Smooth muscle cell (in vitro differentiated cells): ENCODE data around the gene TRPM2. TPM values are rescaled to one million over a fixed set of nuclear protein-coding genes. Genes with fewer than 3 reads are reported as not detected.

Experiments used
- DNase-seq: peaks from one replicate; lab custom pipeline; 2025; ENCODE audit not compliant: unreplicated experiment; lab: John Stamatoyannopoulos, UW
- H2AFZ ChIP-seq: fragments of 200-600 bp; sonication (generic); 2 replicates; pipeline ENCODE4 v1.6.0; 2016; ENCODE audit warnings: antibody characterized with exemption, low read depth, mild to moderate bottlenecking
- H3F3A ChIP-seq: fragments of 200-600 bp; sonication (generic); 2 replicates; pipeline ENCODE4 v1.6.0; 2017; ENCODE audit warnings: antibody characterized with exemption, low read depth
- H3K27ac ChIP-seq: fragments of 200-600 bp; sonication (generic); 2 replicates; pipeline ENCODE4 v1.5.1; 2016; ENCODE audit warnings: low read depth, mild to moderate bottlenecking
- H3K27me3 ChIP-seq: fragments of 200-600 bp; sonication (generic); 2 replicates; pipeline ENCODE4 v1.6.1; 2016; ENCODE audit warnings: low read depth, mild to moderate bottlenecking
- H3K36me3 ChIP-seq: fragments of 200-600 bp; sonication (generic); 2 replicates; pipeline ENCODE4 v1.5.1; 2016; ENCODE audit warnings: low read depth
- H3K4me1 ChIP-seq: fragments of 200-600 bp; sonication (generic); 2 replicates; pipeline ENCODE4 v1.5.1; 2016; ENCODE audit warnings: low read depth
- H3K4me2 ChIP-seq: fragments of 200-600 bp; sonication (generic); 2 replicates; pipeline ENCODE4 v1.6.0; 2016; ENCODE audit warnings: mild to moderate bottlenecking
- H3K4me3 ChIP-seq: fragments of 200-600 bp; sonication (generic); 2 replicates; pipeline ENCODE4 v1.5.1; 2016; ENCODE audit warnings: mild to moderate bottlenecking
- H3K79me2 ChIP-seq: fragments of 200-600 bp; sonication (generic); 2 replicates; pipeline ENCODE4 v1.6.0; 2016; ENCODE audit warnings: low read depth, mild to moderate bottlenecking
- H3K9ac ChIP-seq: fragments of 200-600 bp; sonication (generic); 2 replicates; pipeline ENCODE4 v1.6.0; 2016; ENCODE audit warnings: low read depth
- H3K9me3 ChIP-seq: fragments of 200-600 bp; sonication (generic); replicated peaks from 2 replicates; pipeline ENCODE4 v1.5.1; 2016; ENCODE audit warnings: low read depth
- H4K20me1 ChIP-seq: fragments of 200-600 bp; sonication (generic); 2 replicates; pipeline ENCODE4 v1.6.0; 2016; ENCODE audit warnings: low read depth
- CTCF ChIP-seq: fragments of 200-600 bp; sonication (generic); IDR thresholded peaks from 2 replicates; pipeline ENCODE4 v1.5.1; 2017; ENCODE audit warnings: borderline replicate concordance, mild to moderate bottlenecking, antibody characterized with exemption; ENCODE audit not compliant: insufficient read depth, poor library complexity, severe bottlenecking
- WGBS: methylation state at CpG from one replicate; pipeline ENCODE4 v1.1.7; 2016; ENCODE audit warnings: low lambda C conversion rate; 5-methylcytosine and 5-hydroxymethylcytosine counted together
- polyA plus RNA-seq: library from polyadenylated mRNA; unstranded; fragments of >200 nt; fragmentation: Nextera tagmentation; extraction: Ambion mirVana; gene quantifications from 2 replicates; pipeline ENCODE4 v1.2.1, GENCODE V29; 2016
- total RNA-seq: library from RNA; depleted of rRNA; stranded (reverse); fragments of >200 nt; gene quantifications from 2 replicates; pipeline ENCODE4 v1.2.3, GENCODE V29; 2014

Gene TRPM2
- total and polyA plus RNA-seq, 2 experiments from 2014 or later, result 0.31 TPM; not detected in 1

- Histone ChIP-seq H2AFZ (no peak overlapping the region), H3K4me3 (no peak overlapping the region), H3F3A (no peaks in the 10 kb centered on the region), H3K79me2 (no peaks in the 10 kb centered on the region), H3K9ac (no peak overlapping the region), H3K27me3 (no peaks in the 10 kb centered on the region), H4K20me1 (no peaks in the 10 kb centered on the region), H3K4me1 (no peaks in the 10 kb centered on the region), H3K36me3 (no peaks in the 10 kb centered on the region), H3K4me2 (no peak overlapping the region), H3K27ac (no peak overlapping the region), H3K9me3 (no peaks in the 10 kb centered on the region)
- no peak for TF ChIP-seq CTCF
- WGBS, result 93% methylated on average over 20 of the region's 20 CpGs
- no peak for DNase-seq
Observed at GRCh38 chr21:44323591-44323990, 29.8 kb upstream of the TRPM2 start.

- WGBS, result 97% methylated on average over 37 of the region's 37 CpGs
- no peak for TF ChIP-seq CTCF
- H3K27me3 ChIP-seq, result no peaks in the 10 kb centered on the region
Observed at GRCh38 chr21:44324106-44324853, 29.1 kb upstream of the TRPM2 start.

GRCh38 chr21:44324854-44325107 lies 28.6 kb upstream of the TRPM2 start:
- Histone ChIP-seq H3K4me3 (no peak overlapping the region), H2AFZ (no peak overlapping the region), H3K4me2 (no peak overlapping the region), H3K36me3 (no peaks in the 10 kb centered on the region), H3K9me3 (no peaks in the 10 kb centered on the region), H3K4me1 (no peaks in the 10 kb centered on the region), H4K20me1 (no peaks in the 10 kb centered on the region), H3K79me2 (no peaks in the 10 kb centered on the region), H3K27ac (no peak overlapping the region), H3F3A (no peaks in the 10 kb centered on the region), H3K9ac (no peak overlapping the region), H3K27me3 (no peaks in the 10 kb centered on the region)
- DNase-seq, result no peak
- WGBS, result 96% methylated on average over 8 of the region's 11 CpGs
- TF ChIP-seq CTCF, result no peak

More at GRCh38 chr21:44324106-44324853, 29.1 kb upstream of the TRPM2 start:
- Histone ChIP-seq H3K4me3 (no peak overlapping the region), H3F3A (no peaks in the 10 kb centered on the region), H3K9ac (no peak overlapping the region), H3K9me3 (no peaks in the 10 kb centered on the region), H2AFZ (no peak overlapping the region), H3K27ac (no peak overlapping the region), H3K4me1 (no peaks in the 10 kb centered on the region), H3K4me2 (no peak overlapping the region), H3K36me3 (no peaks in the 10 kb centered on the region), H4K20me1 (no peaks in the 10 kb centered on the region), H3K79me2 (no peaks in the 10 kb centered on the region)
- DNase-seq, result no peak
